ENCODE results near the gene SOX12.
A peak's percentile ranks its signal among the peaks of the same experiment; 100 is the strongest.
"Not testable (repeated sequence)": the region's sequence is repeated elsewhere in the genome, so short reads cannot be mapped to it uniquely, and the experiment has no call there.

The SOX12 gene

GRCh38 chr20:328975-329695 lies 3.8 kb downstream of the SOX12 start:
- DNase-seq, result no peak

- no peak for DNase-seq
Observed at GRCh38 chr20:329851-330232, 4.5 kb downstream of the SOX12 start.

- peak; percentile 54 for DNase-seq
Observed at GRCh38 chr20:330233-331149, 5.1 kb downstream of the SOX12 start.

GRCh38 chr20:334578-334977 lies 9.2 kb downstream of the SOX12 start:
- no peak for DNase-seq

- not testable (repeated sequence) for DNase-seq
Observed at GRCh38 chr20:336040-336439, 10.7 kb downstream of the SOX12 start.

- DNase-seq, result no peak
Observed at GRCh38 chr20:341682-342081, 16.3 kb downstream of the SOX12 start.

GRCh38 chr20:343107-343506 lies 17.8 kb downstream of the SOX12 start:
- DNase-seq, result no peak

GRCh38 chr20:346033-346639 lies 20.8 kb downstream of the SOX12 start:
- DNase-seq, result no peak

GRCh38 chr20:346640-347316 lies 21.4 kb downstream of the SOX12 start, which contains the start of gene NRSN2:
Gene NRSN2, plus strand, starts transcription at chr20:347111. Its CDS starts 2,533 bp downstream, at chr20:349644.
- no peak for DNase-seq

- no peak for DNase-seq
Observed at GRCh38 chr20:347317-347639, 21.9 kb downstream of the SOX12 start.

GRCh38 chr20:347640-348484 lies 22.5 kb downstream of the SOX12 start:
- peak; percentile 28 for DNase-seq

GRCh38 chr20:348972-349841 lies 23.9 kb downstream of the SOX12 start:
- DNase-seq, result no peak

GRCh38 chr20:353166-353565 lies 27.8 kb downstream of the SOX12 start:
- no peak for DNase-seq

- DNase-seq, result peak; percentile 76
Observed at GRCh38 chr20:354298-354977, 29.1 kb downstream of the SOX12 start.

- not testable (repeated sequence) for DNase-seq
Observed at GRCh38 chr20:356154-356553, 30.8 kb downstream of the SOX12 start.

GRCh38 chr20:356745-357144 lies 31.4 kb downstream of the SOX12 start:
- DNase-seq, result no peak

- no peak for DNase-seq
Observed at GRCh38 chr20:358891-359555, 33.7 kb downstream of the SOX12 start.

GRCh38 chr20:361561-361960 lies 36.2 kb downstream of the SOX12 start:
- no peak for DNase-seq

- no peak for DNase-seq
Observed at GRCh38 chr20:362271-363254, 37.2 kb downstream of the SOX12 start.
